H9 (cell line): ENCODE results near the gene KIAA0753. TPM values are rescaled to one million over a fixed set of nuclear protein-coding genes. Genes with fewer than 3 reads are reported as not detected.

Experiments
- DNase-seq: peaks from one replicate; pipeline ENCODE4 v3.0.0-alpha.2; 2017
- H2AFZ ChIP-seq: one replicate; pipeline ENCODE4 v1.6.1; 2013; ENCODE audit warnings: mild to moderate bottlenecking, low read length, control low read depth, moderate library complexity
- H2AK5ac ChIP-seq: 2 replicates; pipeline ENCODE4 v1.6.1; 2013; ENCODE audit warnings: low read length, control low read depth, mixed read lengths; ENCODE audit not compliant: insufficient read length
- H2BK120ac ChIP-seq: one replicate; pipeline ENCODE4 v1.6.1; 2013; ENCODE audit warnings: low read depth, mild to moderate bottlenecking, low read length, control low read depth, inconsistent platforms; ENCODE audit not compliant: poor library complexity, severe bottlenecking
- H2BK12ac ChIP-seq: 2 replicates; pipeline ENCODE4 v1.6.1; 2013; ENCODE audit warnings: low read length, control low read depth, mixed read lengths, low read depth; ENCODE audit not compliant: insufficient read length
- H2BK15ac ChIP-seq: 2 replicates; pipeline ENCODE4 v1.6.1; 2013; ENCODE audit warnings: low read depth, low read length, control low read depth
- H2BK20ac ChIP-seq: one replicate; pipeline ENCODE4 v1.6.1; 2013; ENCODE audit warnings: low read depth, mild to moderate bottlenecking, low read length, control low read depth, inconsistent platforms; ENCODE audit not compliant: poor library complexity, severe bottlenecking
- H2BK5ac ChIP-seq: 2 replicates; pipeline ENCODE4 v1.6.1; 2013; ENCODE audit warnings: low read length, control low read depth, mixed read lengths; ENCODE audit not compliant: insufficient read length
- H3K14ac ChIP-seq: 2 replicates; pipeline ENCODE4 v1.6.1; 2013; ENCODE audit warnings: low read length, control low read depth; ENCODE audit not compliant: insufficient read depth
- H3K18ac ChIP-seq: 2 replicates; pipeline ENCODE4 v1.6.1; 2013; ENCODE audit warnings: low read depth, mild to moderate bottlenecking, mixed read lengths, low read length, control low read depth; ENCODE audit not compliant: insufficient read length
- H3K23ac ChIP-seq: 2 replicates; pipeline ENCODE4 v1.6.1; 2013; ENCODE audit warnings: low read length, control low read depth, mixed read lengths, low read depth; ENCODE audit not compliant: insufficient read length
- H3K23me2 ChIP-seq: 2 replicates; pipeline ENCODE4 v1.6.1; 2013; ENCODE audit warnings: low read depth, mild to moderate bottlenecking, mixed read lengths, low read length, control low read depth; ENCODE audit not compliant: insufficient read length, poor library complexity, severe bottlenecking
- H3K27ac ChIP-seq: 2 replicates; pipeline ENCODE4 v1.5.1; 2013; ENCODE audit warnings: low read length, control low read depth, mixed read lengths, low read depth; ENCODE audit not compliant: insufficient read length
- H3K27me3 ChIP-seq: 2 replicates; pipeline ENCODE4 v1.6.1; 2013; ENCODE audit warnings: low read length, control low read depth, inconsistent platforms; ENCODE audit not compliant: insufficient read depth
- H3K4ac ChIP-seq: 2 replicates; pipeline ENCODE4 v1.6.1; 2013; ENCODE audit warnings: low read depth, mild to moderate bottlenecking, control low read depth, inconsistent platforms, low read length, moderate library complexity
- H3K4me1 ChIP-seq: 2 replicates; pipeline ENCODE4 v1.6.1; 2013; ENCODE audit warnings: low read length, control low read depth, inconsistent platforms; ENCODE audit not compliant: insufficient read depth
- H3K4me2 ChIP-seq: 2 replicates; pipeline ENCODE4 v1.6.1; 2013; ENCODE audit warnings: low read length, control low read depth, mixed read lengths; ENCODE audit not compliant: insufficient read length, insufficient read depth
- H3K56ac ChIP-seq: 2 replicates; pipeline ENCODE4 v1.6.1; 2013; ENCODE audit warnings: low read depth, mild to moderate bottlenecking, mixed read lengths, low read length, control low read depth; ENCODE audit not compliant: insufficient read length
- H3K79me1 ChIP-seq: 2 replicates; pipeline ENCODE4 v1.6.1; 2013; ENCODE audit warnings: low read depth, mild to moderate bottlenecking, moderate library complexity, low read length, control low read depth, inconsistent platforms; ENCODE audit not compliant: insufficient read depth, poor library complexity, severe bottlenecking
- H3K79me2 ChIP-seq: 2 replicates; pipeline ENCODE4 v1.6.1; 2013; ENCODE audit warnings: low read length, control low read depth, inconsistent platforms; ENCODE audit not compliant: insufficient read depth
- H3K9ac ChIP-seq: 2 replicates; pipeline ENCODE4 v1.6.1; 2013; ENCODE audit warnings: low read length, control low read depth, mixed read lengths; ENCODE audit not compliant: insufficient read length; ENCODE audit errors: extremely low read depth
- H3K9me3 ChIP-seq: one replicate; pipeline ENCODE4 v1.6.1; 2013; ENCODE audit warnings: low read depth, low read length, inconsistent platforms; ENCODE audit not compliant: control insufficient read depth
- H3T11ph ChIP-seq: one replicate; pipeline ENCODE4 v1.6.1; 2013; ENCODE audit warnings: mild to moderate bottlenecking, low read length, control low read depth, inconsistent platforms
- H4K20me1 ChIP-seq: one replicate; pipeline ENCODE4 v1.6.1; 2013; ENCODE audit not compliant: control insufficient read depth, insufficient read length, insufficient read depth
- H4K5ac ChIP-seq: 2 replicates; pipeline ENCODE4 v1.6.1; 2013; ENCODE audit warnings: low read depth, mild to moderate bottlenecking, mixed read lengths, low read length, control low read depth; ENCODE audit not compliant: insufficient read length
- H4K8ac ChIP-seq: replicated peaks from 2 replicates; pipeline ENCODE4 v1.6.1; 2013; ENCODE audit warnings: low read length, control low read depth, mixed read lengths, low read depth; ENCODE audit not compliant: insufficient read length
- H4K91ac ChIP-seq: 2 replicates; pipeline ENCODE4 v1.6.1; 2013; ENCODE audit warnings: low read depth, mild to moderate bottlenecking, moderate library complexity, mixed read lengths, low read length, control low read depth; ENCODE audit not compliant: insufficient read length
- H3K27ac Mint-ChIP-seq, 3 experiments: 2 replicates in 2 of 3; 3 replicates in 1 of 3; pipeline ENCODE4 v1.8.0; 2020 to 2021; ENCODE audit warnings: mixed read lengths in 3 of 3, mild to moderate bottlenecking in 1 of 3, moderate library complexity in 1 of 3
- H3K27me3 Mint-ChIP-seq: 2 replicates; pipeline ENCODE4 v1.8.0; 2021; ENCODE audit warnings: low read depth, mild to moderate bottlenecking, moderate library complexity, mixed read lengths
- H3K36me3 Mint-ChIP-seq, 3 experiments: 2 replicates in 2 of 3; 3 replicates in 1 of 3; pipeline ENCODE4 v1.8.0; 2020 to 2021; ENCODE audit warnings: low read depth in 3 of 3, mixed read lengths in 3 of 3; ENCODE audit not compliant: insufficient read depth in 1 of 3
- H3K4me1 Mint-ChIP-seq, 2 experiments: 2 replicates each; pipeline ENCODE4 v1.8.0; 2020; ENCODE audit warnings: mixed read lengths in 2 of 2
- H3K4me3 Mint-ChIP-seq, 2 experiments: 2 replicates in 1 of 2; 3 replicates in 1 of 2; pipeline ENCODE4 v1.8.0; 2020 to 2021; ENCODE audit warnings: mild to moderate bottlenecking in 2 of 2, mixed read lengths in 2 of 2, moderate library complexity in 1 of 2
- H3K9me3 Mint-ChIP-seq, 2 experiments: 2 replicates in 1 of 2; 3 replicates in 1 of 2; pipeline ENCODE4 v1.8.0; 2020; ENCODE audit warnings: mild to moderate bottlenecking in 2 of 2, mixed read lengths in 2 of 2, moderate library complexity in 1 of 2
- WGBS: extraction: QIAGEN DNeasy Blood & Tissue Kit; methylation state at CpG from one replicate; pipeline ENCODE4 v1.1.7; 2013; ENCODE audit warnings: missing lambda C conversion rate, low lambda C conversion rate, mixed read lengths; ENCODE audit not compliant: insufficient read length; ENCODE audit errors: extremely low coverage; 5-methylcytosine and 5-hydroxymethylcytosine counted together
- total RNA-seq: library from RNA; stranded (reverse); gene quantifications from 2 replicates; pipeline ENCODE4 v1.2.1, GENCODE V29; 2021
- TF ChIP-seq, protein P1 (sequence below): fragments of 200-600 bp; sonication (generic); conservative IDR thresholded peaks from 3 replicates; pipeline ENCODE4 v1.8.0; 2021; ENCODE audit warnings: antibody characterized with exemption, mild to moderate bottlenecking

The KIAA0753 gene
- total RNA-seq, 1 experiment from 2014 or later, result 37.2 TPM

DNA sequence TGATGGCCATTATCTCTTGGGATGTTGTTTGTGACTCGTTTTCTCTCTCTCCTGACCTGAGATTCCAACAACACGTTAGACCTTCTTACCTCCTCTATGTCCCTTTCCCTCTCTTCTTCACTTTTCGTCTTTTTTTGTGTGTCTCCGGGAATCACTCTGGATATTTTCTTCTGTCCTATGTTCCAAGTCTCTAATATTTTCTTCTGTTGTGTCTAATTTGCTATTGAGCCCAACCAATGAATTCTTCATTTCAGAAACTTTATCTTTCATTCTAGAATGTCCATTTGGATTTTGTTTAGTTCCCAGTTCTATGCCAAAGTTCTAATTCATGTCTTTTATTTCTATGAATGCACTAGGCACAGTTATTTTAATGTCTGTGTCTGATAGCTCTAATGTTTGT, 57.1 kb downstream of the KIAA0753 start:
- Histone ChIP-seq H4K91ac (no peak overlapping the region), H2BK120ac (no peak overlapping the region), H3K79me1 (no peaks in the 10 kb centered on the region), H3K4ac (no peak overlapping the region), H3K4me2 (no peak overlapping the region), H3K27ac (no peak overlapping the region), H3K79me2 (no peaks in the 10 kb centered on the region), H3K56ac (no peak overlapping the region), H2AK5ac (no peak overlapping the region), H4K20me1 (no peaks in the 10 kb centered on the region), H4K8ac (no peak overlapping the region), H3K14ac (no peak overlapping the region), H3K18ac (no peak overlapping the region), H3K27me3 (no peaks in the 10 kb centered on the region), H2BK15ac (no peak overlapping the region), H3K9me3 (no peaks in the 10 kb centered on the region), H2BK20ac (no peak overlapping the region), H3K23me2 (no peaks in the 10 kb centered on the region), H3K4me1 (no peaks in the 10 kb centered on the region; the same call in 1 of the 2 replicates), H2AFZ (no peak overlapping the region), H2BK5ac (no peak overlapping the region), H3K23ac (no peak overlapping the region), H2BK12ac (no peak overlapping the region), H4K5ac (no peak overlapping the region), H3K9ac (no peak overlapping the region), H3T11ph (no peak overlapping the region)
- peaks cover 48 to 83% (median 74%) of the 10 kb centered on the region in 3 experiments for H3K36me3 Mint-ChIP-seq
- H3K27ac Mint-ChIP-seq, result no peak overlapping the region
- TF ChIP-seq, protein P1, sequence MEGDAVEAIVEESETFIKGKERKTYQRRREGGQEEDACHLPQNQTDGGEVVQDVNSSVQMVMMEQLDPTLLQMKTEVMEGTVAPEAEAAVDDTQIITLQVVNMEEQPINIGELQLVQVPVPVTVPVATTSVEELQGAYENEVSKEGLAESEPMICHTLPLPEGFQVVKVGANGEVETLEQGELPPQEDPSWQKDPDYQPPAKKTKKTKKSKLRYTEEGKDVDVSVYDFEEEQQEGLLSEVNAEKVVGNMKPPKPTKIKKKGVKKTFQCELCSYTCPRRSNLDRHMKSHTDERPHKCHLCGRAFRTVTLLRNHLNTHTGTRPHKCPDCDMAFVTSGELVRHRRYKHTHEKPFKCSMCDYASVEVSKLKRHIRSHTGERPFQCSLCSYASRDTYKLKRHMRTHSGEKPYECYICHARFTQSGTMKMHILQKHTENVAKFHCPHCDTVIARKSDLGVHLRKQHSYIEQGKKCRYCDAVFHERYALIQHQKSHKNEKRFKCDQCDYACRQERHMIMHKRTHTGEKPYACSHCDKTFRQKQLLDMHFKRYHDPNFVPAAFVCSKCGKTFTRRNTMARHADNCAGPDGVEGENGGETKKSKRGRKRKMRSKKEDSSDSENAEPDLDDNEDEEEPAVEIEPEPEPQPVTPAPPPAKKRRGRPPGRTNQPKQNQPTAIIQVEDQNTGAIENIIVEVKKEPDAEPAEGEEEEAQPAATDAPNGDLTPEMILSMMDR, result no peak
- no peaks in the 10 kb centered on the region for H3K27me3 Mint-ChIP-seq
- peaks cover 14 to 15% of the 10 kb centered on the region in 2 experiments for H3K9me3 Mint-ChIP-seq
- H3K4me3 Mint-ChIP-seq, result no peak overlapping the region
- DNase-seq, result no peak
- peaks cover 2 to 12% of the 10 kb centered on the region in 2 experiments for H3K4me1 Mint-ChIP-seq
- no CpG with 5 or more reads among the region's 4 CpGs for WGBS
